T-helper 17 cell (primary cell): ENCODE data around the gene GLI2. TPM values are rescaled to one million over a fixed set of nuclear protein-coding genes. Genes with fewer than 3 reads are reported as not detected.

Experiments used
- ATAC-seq: fragments of 150-1000 bp; cut with Tn5 transposase; 2 replicates; pipeline ENCODE4 v1.10.0; 2021; ENCODE audit warnings: mild to moderate bottlenecking, moderate library complexity
- DNase-seq, 3 donors: peaks; one replicate each; pipeline versions ENCODE4 v3.0.0 to v3.0.0-alpha.2; 2020 to 2021
- H3K9me3 ChIP-seq: one replicate; pipeline ENCODE4 v1.7.0; 2013; ENCODE audit warnings: low read length, mild to moderate bottlenecking; ENCODE audit not compliant: control insufficient read depth, poor library complexity, severe bottlenecking
- H3K27ac Mint-ChIP-seq: one replicate; pipeline ENCODE4 v1.8.0; 2022; ENCODE audit warnings: mild to moderate bottlenecking, moderate library complexity, mixed read lengths
- H3K27me3 Mint-ChIP-seq: one replicate; pipeline ENCODE4 v1.8.0; 2022; ENCODE audit warnings: mixed read lengths
- H3K36me3 Mint-ChIP-seq: one replicate; pipeline ENCODE4 v1.8.0; 2022; ENCODE audit warnings: low read depth, mixed read lengths
- H3K4me1 Mint-ChIP-seq: one replicate; pipeline ENCODE4 v1.8.0; 2022; ENCODE audit warnings: mild to moderate bottlenecking, mixed read lengths
- H3K4me3 Mint-ChIP-seq: one replicate; pipeline ENCODE4 v1.8.0; 2022; ENCODE audit warnings: mild to moderate bottlenecking, moderate library complexity, mixed read lengths
- total RNA-seq, 4 donors: library from RNA in 2 of 4; stranded (reverse) in 2 of 4; gene quantifications; one replicate each; pipeline ENCODE4 v1.2.3 and lab custom pipeline; 2022 to 2026

The GLI2 gene
- total RNA-seq, 2 donors from 2014 or later = not detected

DNA sequence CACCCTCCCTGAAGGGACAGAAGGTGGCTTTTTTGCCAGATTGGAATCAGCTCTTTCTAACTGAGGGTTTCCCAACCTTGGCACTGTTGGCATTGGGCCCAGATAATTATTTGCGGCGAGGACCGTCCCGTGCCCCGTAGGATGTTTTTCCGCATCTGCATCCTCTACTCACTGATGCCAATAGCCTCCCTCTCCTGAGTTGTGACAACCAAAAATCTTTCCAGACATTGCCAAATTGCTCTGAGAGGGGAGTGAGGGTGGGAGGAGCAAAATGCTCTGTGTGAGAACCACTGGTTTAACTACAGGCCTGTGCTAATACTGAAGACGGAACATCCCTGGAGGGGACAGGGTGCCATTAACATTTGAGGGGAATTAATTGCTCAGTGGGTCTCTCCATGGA is 33.6 kb upstream of the GLI2 start:
- ATAC-seq (no peak), DNase-seq (no peak)
- H3K9me3 ChIP-seq = no peaks in the 10 kb centered on the region
- Mint-ChIP-seq H3K27me3 (peaks cover 38% of the 10 kb centered on the region), H3K27ac (no peak overlapping the region), H3K4me1 (no peaks in the 10 kb centered on the region), H3K4me3 (no peak overlapping the region), H3K36me3 (no peaks in the 10 kb centered on the region)

DNA sequence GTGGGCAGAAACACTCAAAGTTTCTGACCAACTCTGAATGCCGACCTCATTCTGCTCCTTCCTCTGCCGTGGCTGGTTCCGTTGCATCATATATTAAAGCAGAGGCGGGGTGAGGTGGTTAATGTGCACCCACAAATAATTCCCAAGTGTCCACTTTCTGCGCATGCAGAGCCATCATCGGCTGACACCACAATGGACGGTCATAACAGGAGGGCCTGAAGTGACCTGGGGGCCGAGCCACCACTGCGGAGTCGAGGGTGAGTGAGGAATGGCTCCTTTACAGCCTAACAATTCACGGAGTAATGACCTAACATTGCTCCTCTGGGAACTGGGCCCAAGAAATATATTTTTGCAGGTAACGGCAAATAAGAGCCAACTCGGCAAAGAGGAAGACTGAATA is 32.9 kb upstream of the GLI2 start:
- Mint-ChIP-seq H3K4me3 (no peak overlapping the region), H3K27ac (no peak overlapping the region), H3K4me1 (no peaks in the 10 kb centered on the region), H3K36me3 (no peaks in the 10 kb centered on the region), H3K27me3 (peaks cover 36% of the 10 kb centered on the region)
- no peak for ATAC-seq
- H3K9me3 ChIP-seq = no peaks in the 10 kb centered on the region
- no peak for DNase-seq

DNA sequence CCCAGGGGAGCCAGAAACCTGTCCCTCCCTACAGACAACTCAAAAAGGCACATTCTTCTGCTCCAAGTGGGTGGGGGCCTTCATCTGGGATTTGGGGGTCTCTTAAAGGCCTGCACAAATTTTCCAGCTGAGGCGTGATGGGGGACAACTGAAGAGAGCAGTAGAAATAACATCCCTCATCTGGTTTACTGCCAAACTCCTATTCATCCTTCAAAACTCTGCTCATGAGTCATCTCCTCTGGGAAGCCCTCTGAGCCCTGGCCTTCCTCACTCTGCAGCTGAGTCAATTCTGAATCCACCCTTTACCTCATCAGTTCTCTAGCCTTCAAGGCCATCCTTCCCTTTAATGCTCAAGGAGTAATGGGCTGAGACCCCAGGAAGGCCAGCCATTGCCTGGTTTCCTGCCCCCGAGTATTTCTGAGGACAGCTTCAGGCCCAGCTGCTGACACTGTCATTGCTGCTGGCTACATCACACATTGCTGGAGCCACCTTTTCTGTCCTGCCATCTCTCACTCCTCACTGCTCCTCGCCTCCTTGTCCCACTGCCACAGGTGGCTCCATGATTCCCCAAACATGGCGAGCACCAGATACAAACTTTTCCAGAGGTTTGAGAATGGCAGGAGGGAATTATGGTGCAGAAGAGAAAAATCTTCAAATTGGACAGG is 32.2 kb upstream of the GLI2 start:
- Mint-ChIP-seq H3K27ac (no peak overlapping the region), H3K27me3 (peaks cover 36% of the 10 kb centered on the region), H3K4me3 (no peak overlapping the region)

DNA sequence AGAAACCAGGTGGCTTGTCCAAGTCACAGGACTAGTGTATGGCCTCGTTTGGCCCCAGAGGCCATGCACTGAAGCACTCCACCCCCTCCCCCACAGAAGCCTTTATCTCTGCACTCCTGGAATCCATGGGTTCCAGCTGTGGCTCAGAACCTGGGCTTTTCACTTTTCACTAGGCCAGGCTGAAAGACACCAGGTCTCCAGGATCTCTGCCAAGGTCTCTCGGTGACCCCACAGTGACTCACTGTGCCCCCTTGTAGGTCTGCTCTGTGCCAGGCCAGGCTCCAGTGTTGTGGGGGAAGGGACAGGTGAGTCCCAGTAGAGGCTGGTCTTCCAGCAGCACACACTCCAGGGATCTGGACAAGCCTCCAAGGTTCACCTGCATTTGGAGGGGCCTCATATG is 31.0 kb upstream of the GLI2 start:
- DNase-seq (no peak), ATAC-seq (no peak)
- Mint-ChIP-seq H3K4me3 (no peak overlapping the region), H3K27me3 (peaks cover 44% of the 10 kb centered on the region), H3K27ac (no peak overlapping the region), H3K36me3 (no peaks in the 10 kb centered on the region), H3K4me1 (no peaks in the 10 kb centered on the region)
- H3K9me3 ChIP-seq = no peaks in the 10 kb centered on the region

More for the DNA sequence above, 32.2 kb upstream of the GLI2 start:
- no peaks in the 10 kb centered on the region for H3K36me3 Mint-ChIP-seq
- H3K4me1 Mint-ChIP-seq = no peaks in the 10 kb centered on the region
- no peaks in the 10 kb centered on the region for H3K9me3 ChIP-seq
- DNase-seq (no peak), ATAC-seq (no peak)

DNA sequence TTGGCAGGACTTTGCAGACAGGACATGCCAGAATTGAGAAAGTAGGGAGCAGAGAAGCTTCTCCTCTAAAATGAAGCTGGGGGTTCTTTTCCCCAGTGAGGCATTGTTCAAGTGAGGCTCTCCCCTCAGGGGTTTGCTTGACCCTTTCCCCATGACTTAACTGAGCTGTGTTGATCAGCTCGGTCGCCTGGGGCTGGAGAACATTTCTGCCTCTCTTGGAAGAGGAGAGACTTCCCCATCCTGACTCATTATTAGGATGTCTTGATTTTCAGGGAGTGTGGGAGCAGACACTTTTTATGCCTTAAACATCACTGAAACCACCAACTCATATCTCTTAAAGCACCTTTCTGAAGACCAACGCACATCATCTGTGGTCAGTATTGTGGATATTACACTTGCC is 27.9 kb upstream of the GLI2 start:
- H3K9me3 ChIP-seq = no peaks in the 10 kb centered on the region
- H3K27ac Mint-ChIP-seq = no peak overlapping the region
- no peak for DNase-seq
- peaks cover 52% of the 10 kb centered on the region for H3K27me3 Mint-ChIP-seq
- no peak for ATAC-seq
- H3K36me3 Mint-ChIP-seq = no peaks in the 10 kb centered on the region
- H3K4me3 Mint-ChIP-seq = no peak overlapping the region
- H3K4me1 Mint-ChIP-seq = no peaks in the 10 kb centered on the region

DNA sequence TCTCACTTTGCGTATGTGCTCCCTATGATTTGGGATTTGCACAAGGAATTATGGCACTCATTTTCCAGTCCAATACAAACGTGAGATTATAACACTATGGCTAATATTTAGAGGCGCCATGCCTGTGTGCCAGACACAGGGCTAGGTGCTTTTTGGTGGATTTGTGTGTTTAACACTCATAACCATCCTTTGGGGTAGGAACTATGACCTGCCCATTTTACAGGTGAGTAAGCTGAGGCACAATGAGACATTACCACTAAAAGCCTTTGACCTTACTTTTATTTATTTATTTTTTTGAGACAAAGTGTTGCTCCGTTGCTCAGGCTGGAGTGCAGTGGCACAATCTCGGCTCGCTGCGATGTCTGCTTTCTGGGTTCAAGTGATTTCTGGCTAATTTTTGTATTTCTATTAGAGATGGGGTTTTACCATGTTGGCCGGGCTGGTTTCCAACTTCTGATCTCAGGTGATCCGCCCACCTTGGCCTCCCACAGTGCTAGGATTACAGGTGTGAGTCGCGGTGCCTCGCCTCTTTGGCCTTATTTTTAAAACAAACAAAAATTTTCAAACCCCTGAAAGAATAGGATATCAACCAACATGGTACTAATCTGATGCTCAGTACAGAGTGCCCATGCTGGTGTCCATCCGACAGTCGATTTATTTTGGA is 26.6 kb upstream of the GLI2 start:
- peaks cover 58% of the 10 kb centered on the region for H3K27me3 Mint-ChIP-seq
- H3K4me3 Mint-ChIP-seq = no peak overlapping the region
- ATAC-seq (no peak), DNase-seq (no peak)
- no peak overlapping the region for H3K27ac Mint-ChIP-seq
- H3K4me1 Mint-ChIP-seq = no peaks in the 10 kb centered on the region
- H3K36me3 Mint-ChIP-seq = no peaks in the 10 kb centered on the region
- H3K9me3 ChIP-seq = no peaks in the 10 kb centered on the region

GRCh38 chr2:120709608-120710041 is 26.0 kb upstream of the GLI2 start:
- Mint-ChIP-seq H3K4me3 (no peak overlapping the region), H3K36me3 (peaks cover 3% of the 10 kb centered on the region), H3K4me1 (no peaks in the 10 kb centered on the region), H3K27ac (no peak overlapping the region), H3K27me3 (peaks cover 58% of the 10 kb centered on the region)
- DNase-seq (no peak), ATAC-seq (no peak)
- H3K9me3 ChIP-seq = no peaks in the 10 kb centered on the region

DNA sequence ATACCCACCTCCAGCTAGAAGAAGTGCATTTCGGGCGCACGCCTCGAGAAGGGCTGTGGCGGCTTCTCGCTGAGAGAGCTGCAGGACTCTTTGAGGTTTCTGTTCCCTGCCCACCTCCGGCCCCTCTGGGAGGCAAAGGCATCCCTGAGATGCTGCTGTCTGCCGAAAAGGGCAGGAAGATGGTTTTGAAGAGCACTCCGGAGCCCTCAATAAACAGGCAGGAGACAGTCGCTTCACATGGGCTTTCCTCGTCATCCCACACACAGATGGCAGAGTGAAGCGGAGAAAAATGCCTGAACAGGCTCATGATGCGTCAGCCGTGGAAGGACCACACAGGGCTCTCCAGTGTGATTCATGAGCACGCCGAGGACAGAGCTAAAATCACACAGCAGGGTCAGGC is 25.4 kb upstream of the GLI2 start:
- H3K4me3 Mint-ChIP-seq = no peak overlapping the region
- DNase-seq = no peak
- H3K27ac Mint-ChIP-seq = no peak overlapping the region
- H3K27me3 Mint-ChIP-seq = peaks cover 60% of the 10 kb centered on the region
- no peak for ATAC-seq
- H3K4me1 Mint-ChIP-seq = no peaks in the 10 kb centered on the region
- H3K36me3 Mint-ChIP-seq = peaks cover 3% of the 10 kb centered on the region
- no peaks in the 10 kb centered on the region for H3K9me3 ChIP-seq

- no peaks in the 10 kb centered on the region for H3K9me3 ChIP-seq
- H3K36me3 Mint-ChIP-seq = peaks cover 3% of the 10 kb centered on the region
- no peak overlapping the region for H3K27ac Mint-ChIP-seq
- DNase-seq (no peak), ATAC-seq (no peak)
- peaks cover 55% of the 10 kb centered on the region for H3K27me3 Mint-ChIP-seq
- H3K4me3 Mint-ChIP-seq = no peak overlapping the region
- peaks cover 2% of the 10 kb centered on the region for H3K4me1 Mint-ChIP-seq
Measured at GRCh38 chr2:120711694-120712093, 24.0 kb upstream of the GLI2 start.

- Mint-ChIP-seq H3K27me3 (peaks cover 55% of the 10 kb centered on the region), H3K36me3 (peaks cover 3% of the 10 kb centered on the region), H3K4me3 (no peak overlapping the region), H3K4me1 (peaks cover 2% of the 10 kb centered on the region), H3K27ac (no peak overlapping the region)
- no peaks in the 10 kb centered on the region for H3K9me3 ChIP-seq
- DNase-seq (no peak), ATAC-seq (no peak)
Measured at GRCh38 chr2:120712180-120712681, 23.4 kb upstream of the GLI2 start.

GRCh38 chr2:120715353-120715752 is 20.3 kb upstream of the GLI2 start:
- H3K36me3 Mint-ChIP-seq = peaks cover 3% of the 10 kb centered on the region
- H3K4me3 Mint-ChIP-seq = no peak overlapping the region
- no peak overlapping the region for H3K27ac Mint-ChIP-seq
- ATAC-seq (no peak), DNase-seq (no peak)
- H3K4me1 Mint-ChIP-seq = peaks cover 2% of the 10 kb centered on the region
- no peaks in the 10 kb centered on the region for H3K9me3 ChIP-seq
- H3K27me3 Mint-ChIP-seq = peaks cover 47% of the 10 kb centered on the region

GRCh38 chr2:120715941-120716340 is 19.7 kb upstream of the GLI2 start:
- peaks cover 44% of the 10 kb centered on the region for H3K27me3 Mint-ChIP-seq
- no peak for DNase-seq
- peaks cover 3% of the 10 kb centered on the region for H3K36me3 Mint-ChIP-seq

DNA sequence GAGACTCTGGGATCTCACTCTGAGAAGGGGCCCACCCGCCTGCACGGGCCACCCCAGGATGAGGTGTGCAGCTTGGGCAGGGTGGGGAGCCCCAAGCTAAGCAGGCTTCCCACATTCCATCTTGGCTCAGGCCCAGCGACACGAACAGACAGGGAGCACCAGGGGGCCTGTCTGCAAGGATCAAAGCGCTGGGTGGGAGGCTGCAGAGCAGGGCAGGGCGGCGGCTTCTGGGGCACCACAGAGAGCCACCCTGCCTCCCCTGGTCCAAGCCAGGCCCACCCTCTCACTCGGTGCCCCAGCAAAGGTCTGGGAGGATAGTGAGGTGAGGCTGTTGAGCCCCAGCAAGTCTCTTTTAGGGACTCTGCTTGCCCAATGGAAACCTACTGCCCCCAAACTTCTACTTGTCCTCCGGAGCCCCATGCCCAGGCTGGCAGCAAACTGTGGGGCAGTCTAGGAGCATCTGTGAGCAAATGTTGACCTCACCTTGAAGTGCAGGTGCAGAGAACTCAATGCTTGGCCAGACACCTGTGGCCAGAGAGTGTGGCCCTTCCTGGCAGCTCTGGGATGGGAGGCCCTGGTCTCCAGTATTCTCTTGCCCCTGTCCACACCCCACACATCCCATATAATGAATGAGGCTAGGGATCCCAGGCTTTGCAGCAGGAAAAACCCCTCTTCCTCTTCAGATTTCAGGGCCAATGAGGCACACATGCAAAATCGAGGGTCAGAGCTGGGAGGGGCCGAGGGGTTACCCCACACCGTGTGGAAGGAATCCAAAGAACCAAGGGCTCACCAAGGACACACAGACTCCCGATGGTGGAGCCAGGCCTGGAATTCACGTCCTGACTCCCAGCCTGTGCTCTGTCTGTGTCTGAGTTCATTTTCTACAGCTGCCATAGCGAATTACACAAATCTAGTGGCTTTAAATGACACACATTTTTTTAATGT is 18.8 kb upstream of the GLI2 start:
- peaks cover 2% of the 10 kb centered on the region for H3K4me1 Mint-ChIP-seq
- no peak overlapping the region for H3K4me3 Mint-ChIP-seq
- H3K27me3 Mint-ChIP-seq = peaks cover 36% of the 10 kb centered on the region
- no peaks in the 10 kb centered on the region for H3K9me3 ChIP-seq
- ATAC-seq (no peak), DNase-seq (no peak)
- peaks cover 3% of the 10 kb centered on the region for H3K36me3 Mint-ChIP-seq
- no peak overlapping the region for H3K27ac Mint-ChIP-seq

More at GRCh38 chr2:120715941-120716340, 19.7 kb upstream of the GLI2 start:
- ATAC-seq = no peak
- Mint-ChIP-seq H3K4me3 (no peak overlapping the region), H3K27ac (no peak overlapping the region), H3K4me1 (peaks cover 2% of the 10 kb centered on the region)
- H3K9me3 ChIP-seq = no peaks in the 10 kb centered on the region
